IMR-90 (cell line): ENCODE measurements around the gene LCE2B. TPM values are rescaled to one million over a fixed set of nuclear protein-coding genes. Genes with fewer than 3 reads are reported as not detected.
"Not testable (repeated sequence)": the region's sequence is repeated elsewhere in the genome, so short reads cannot be mapped to it uniquely, and the experiment has no call there.

Experiments
- ATAC-seq: fragments of 200-7000 bp; cut with Tn5 transposase; 2 replicates; pipeline ENCODE4 v1.9.1; 2020; ENCODE audit warnings: low read depth, mild to moderate bottlenecking, moderate library complexity
- BruUV-seq: library from RNA; stranded (reverse); fragments of 400-500 nt; replicated peaks from 2 replicates; lab custom pipeline; 2021; lab: Mats Ljungman, UMichigan
- CTCF ChIA-PET: fragments of 300-600 bp; formaldehyde crosslinking; extraction: SDS; loops from one replicate; lab custom pipeline; 2021; ENCODE audit warnings: antibody characterized with exemption; lab: Yijun Ruan, JAX
- POLR2A ChIA-PET: fragments of 300-600 bp; sonication (Branson Sonifier 250); formaldehyde crosslinking; loops from one replicate; lab custom pipeline; 2022; ENCODE audit warnings: antibody characterized with exemption; ENCODE audit not compliant: unreplicated experiment; lab: Charles Lee
- DNase-seq: peaks from one replicate; pipeline ENCODE4 v3.0.0; 2013
- H2AFZ ChIP-seq: replicated peaks from 2 replicates; pipeline ENCODE3; 2013; ENCODE audit warnings: low read length, mild to moderate bottlenecking; ENCODE audit not compliant: poor library complexity
- H2AK5ac ChIP-seq: 2 replicates; pipeline ENCODE4 v1.6.1; 2013; ENCODE audit warnings: low read depth, low read length, inconsistent platforms
- H2AK9ac ChIP-seq: replicated peaks from 2 replicates; pipeline ENCODE3; 2013; ENCODE audit warnings: mild to moderate bottlenecking, low read depth, low read length, moderate library complexity; ENCODE audit not compliant: poor library complexity
- H2BK120ac ChIP-seq: 2 replicates; pipeline ENCODE4 v1.6.1; 2013; ENCODE audit warnings: low read depth, low read length, inconsistent platforms
- H2BK15ac ChIP-seq: 3 replicates; pipeline ENCODE4 v1.6.1; 2013; ENCODE audit warnings: low read depth, low read length, inconsistent platforms
- H2BK20ac ChIP-seq: 2 replicates; pipeline ENCODE4 v1.6.1; 2013; ENCODE audit warnings: low read depth, mild to moderate bottlenecking, inconsistent platforms, low read length, moderate library complexity
- H2BK5ac ChIP-seq: 2 replicates; pipeline ENCODE4 v1.6.1; 2013; ENCODE audit warnings: mild to moderate bottlenecking, low read depth, low read length, inconsistent platforms; ENCODE audit not compliant: poor library complexity, severe bottlenecking
- H3K14ac ChIP-seq: replicated peaks from 2 replicates; pipeline ENCODE4 v1.6.1; 2013; ENCODE audit warnings: low read depth, low read length, inconsistent platforms
- H3K18ac ChIP-seq: 2 replicates; pipeline ENCODE4 v1.6.1; 2013; ENCODE audit warnings: low read depth, low read length, control low read depth
- H3K23ac ChIP-seq: 2 replicates; pipeline ENCODE4 v1.6.1; 2013; ENCODE audit warnings: low read depth, low read length, inconsistent platforms
- H3K27ac ChIP-seq: 2 replicates; pipeline ENCODE4 v1.5.1; 2013; ENCODE audit warnings: mild to moderate bottlenecking, control low read depth, low read length; ENCODE audit not compliant: insufficient read depth
- H3K27me3 ChIP-seq: 2 replicates; pipeline ENCODE4 v1.6.1; 2013; ENCODE audit warnings: low read length; ENCODE audit not compliant: control insufficient read depth, insufficient read depth
- H3K36me3 ChIP-seq: 2 replicates; pipeline ENCODE4 v1.6.1; 2013; ENCODE audit warnings: low read length, mixed read lengths; ENCODE audit not compliant: control insufficient read depth, insufficient read depth
- H3K4ac ChIP-seq: 2 replicates; pipeline ENCODE4 v1.6.1; 2013; ENCODE audit warnings: low read depth, low read length, inconsistent platforms
- H3K4me1 ChIP-seq: 2 replicates; pipeline ENCODE4 v1.6.1; 2013; ENCODE audit warnings: low read length, mixed read lengths; ENCODE audit not compliant: control insufficient read depth, insufficient read depth
- H3K4me2 ChIP-seq: 2 replicates; pipeline ENCODE4 v1.6.1; 2013; ENCODE audit warnings: low read depth, mild to moderate bottlenecking, control low read depth, low read length, moderate library complexity
- H3K4me3 ChIP-seq: 2 replicates; pipeline ENCODE4 v1.5.1; 2013; ENCODE audit warnings: low read depth, mild to moderate bottlenecking, control low read depth, low read length, moderate library complexity; ENCODE audit not compliant: insufficient read depth
- H3K56ac ChIP-seq: 2 replicates; pipeline ENCODE4 v1.6.1; 2013; ENCODE audit warnings: low read length, inconsistent platforms; ENCODE audit not compliant: insufficient read depth; ENCODE audit errors: extremely low read depth
- H3K79me1 ChIP-seq, 2 experiments: 2 replicates each; pipeline ENCODE4 v1.6.1; 2013; ENCODE audit warnings: low read length in 2 of 2, inconsistent platforms in 1 of 2, low read depth in 1 of 2
- H3K9ac ChIP-seq: 2 replicates; pipeline ENCODE4 v1.6.1; 2013; ENCODE audit warnings: low read depth, low read length, control low read depth
- H3K9me1 ChIP-seq: 2 replicates; pipeline ENCODE4 v1.6.1; 2013; ENCODE audit warnings: low read length, inconsistent platforms; ENCODE audit not compliant: insufficient read depth
- H3K9me3 ChIP-seq: 2 replicates; pipeline ENCODE4 v1.6.1; 2013; ENCODE audit warnings: low read length; ENCODE audit not compliant: control insufficient read depth, insufficient read depth
- H4K20me1 ChIP-seq: 2 replicates; pipeline ENCODE4 v1.6.1; 2013; ENCODE audit warnings: low read length, inconsistent platforms; ENCODE audit not compliant: insufficient read depth
- H4K5ac ChIP-seq: 2 replicates; pipeline ENCODE4 v1.6.1; 2013; ENCODE audit warnings: mild to moderate bottlenecking, low read depth, low read length, control low read depth
- H4K8ac ChIP-seq, 2 experiments: 2 replicates each; pipeline ENCODE4 v1.6.1; 2013; ENCODE audit warnings: low read depth in 2 of 2, low read length in 2 of 2, control low read depth in 1 of 2, inconsistent platforms in 1 of 2
- H4K91ac ChIP-seq: 2 replicates; pipeline ENCODE4 v1.6.1; 2013; ENCODE audit warnings: low read depth, low read length, inconsistent platforms; ENCODE audit not compliant: insufficient read depth
- WGBS, 2 experiments: methylation state at CpG; one replicate each; pipeline versions ENCODE4 v1.1.5 to v1.1.7; 2013; ENCODE audit warnings: missing lambda C conversion rate in 2 of 2; ENCODE audit not compliant: insufficient read length in 1 of 2; ENCODE audit errors: extremely low coverage in 2 of 2; 5-methylcytosine and 5-hydroxymethylcytosine counted together
- dilution Hi-C: fragments of 300-500 bp; cut with HindIII; formaldehyde crosslinking; loops from one replicate; pipeline ENCODE4 v1.14.3; 2018; ENCODE audit warnings: low sequenced_read_pairs; ENCODE audit not compliant: unreplicated experiment
- in situ Hi-C: fragments of 300-500 bp; cut with MboI; formaldehyde crosslinking; loops from 3 replicates; pipeline ENCODE4 v1.14.3; 2019; ENCODE audit warnings: low sequenced_read_pairs, inconsistent platforms, mixed read lengths
- intact Hi-C: fragments of 100-400 bp; cut with micrococcal nuclease; formaldehyde crosslinking; loops from 2 replicates; pipeline ENCODE4 v1.10.0; 2022
- polyA plus RNA-seq, 3 experiments: library from polyadenylated mRNA; depleted of rRNA; stranded (reverse); fragments of >200 nt; gene quantifications; 2 replicates each; pipeline ENCODE4 v1.2.3, GENCODE V29; 2012; ENCODE audit warnings: low replicate concordance in 1 of 3
- total RNA-seq: library from RNA; depleted of rRNA; stranded (reverse); fragments of >200 nt; gene quantifications from 2 replicates; pipeline ENCODE4 v1.2.3, GENCODE V29; 2012

Gene LCE2B
- total and polyA plus RNA-seq, 2 of the 4 experiments (the other 2 are of a cell fraction), result not detected

DNA sequence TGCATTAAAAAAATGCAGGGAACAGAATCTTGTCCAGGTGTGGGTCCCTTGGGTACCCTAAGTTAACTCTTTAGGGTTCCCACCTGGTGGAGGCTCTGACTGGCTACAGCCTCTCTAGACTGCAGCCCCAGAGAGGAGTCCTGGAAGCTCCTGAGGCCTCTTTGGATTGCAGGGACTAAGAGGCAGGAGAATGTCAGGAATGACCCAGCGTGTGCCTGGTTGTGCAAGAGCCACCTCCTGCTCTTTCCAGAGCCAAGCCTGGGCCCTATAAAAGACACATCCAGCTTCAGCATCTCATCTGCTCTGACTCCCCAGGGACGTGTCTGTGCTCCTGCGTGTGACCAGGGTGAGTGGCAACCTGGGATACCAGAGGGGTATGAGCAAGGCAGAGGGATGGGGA is 10.9 kb upstream of the LCE2B start, which contains the start of gene LCE2C:
LCE2C (plus strand) TSS at position 297 of the 400 bp plus-strand sequence. CDS start 737 bp downstream, outside the sequence.
- H2AK5ac ChIP-seq, H3K4me2 ChIP-seq, H2AFZ ChIP-seq, H3K14ac ChIP-seq, CTCF ChIA-PET, ATAC-seq, intact Hi-C loops, H3K9me3 ChIP-seq, H2BK20ac ChIP-seq, H3K79me1 ChIP-seq, H3K27me3 ChIP-seq, POLR2A ChIA-PET, H3K36me3 ChIP-seq, H4K8ac ChIP-seq, H4K91ac ChIP-seq, H2BK15ac ChIP-seq, H3K18ac ChIP-seq, H3K27ac ChIP-seq, H4K5ac ChIP-seq, dilution Hi-C loops, H3K23ac ChIP-seq, H3K9me1 ChIP-seq, DNase-seq, H3K4ac ChIP-seq, H2BK5ac ChIP-seq, BruUV-seq, H3K4me3 ChIP-seq, H3K4me1 ChIP-seq, H2BK120ac ChIP-seq, H3K9ac ChIP-seq, H2AK9ac ChIP-seq, H4K20me1 ChIP-seq, H3K56ac ChIP-seq: not testable (repeated sequence)
- in situ Hi-C loops, result loop anchor here (25.0 kb wide), 1 partner anchor 537 kb away; the partner anchor contains the start of genes LELP1 and PRR9
- WGBS, 2 experiments, result no CpG with 5 or more reads among the region's 3 CpGs
